HuH-7 (cell line): ENCODE data around the gene TROAP.
"Not testable (repeated sequence)": the region's sequence is repeated elsewhere in the genome, so short reads cannot be mapped to it uniquely, and the experiment has no call there.

Experiments used
- DNase-seq: peaks from one replicate; pipeline ENCODE4 v3.0.0; 2011; ENCODE audit warnings: low spot score

TROAP gene

DNA sequence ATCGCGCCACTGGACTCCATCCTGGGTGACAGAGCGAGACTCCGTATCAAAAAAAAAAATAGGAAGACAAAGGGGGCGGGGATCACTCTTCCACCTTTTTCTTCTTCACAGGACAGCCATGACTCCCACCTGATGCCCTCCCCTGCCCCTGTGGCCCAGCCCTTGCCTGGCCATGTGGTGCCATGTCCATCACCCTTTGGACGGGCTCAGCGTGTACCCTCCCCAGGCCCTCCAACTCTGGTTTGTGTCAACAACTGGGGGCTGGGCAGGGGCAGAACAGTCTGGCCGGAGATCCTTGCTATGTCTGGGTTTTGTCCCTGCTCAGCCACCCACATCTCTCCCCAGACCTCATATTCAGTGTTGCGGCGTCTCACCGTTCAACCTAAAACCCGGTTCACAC, 5.8 kb downstream of the TROAP start:
- no peak for DNase-seq

- no peak for DNase-seq
These were observed 7.1 kb downstream of the TROAP start for GRCh38 chr12:49330032-49330619.

GRCh38 chr12:49330631-49331379, 7.8 kb downstream of the TROAP start:
- no peak for DNase-seq

- peak; percentile 96 for DNase-seq
These were observed 8.5 kb downstream of the TROAP start for GRCh38 chr12:49331380-49332222.

DNA sequence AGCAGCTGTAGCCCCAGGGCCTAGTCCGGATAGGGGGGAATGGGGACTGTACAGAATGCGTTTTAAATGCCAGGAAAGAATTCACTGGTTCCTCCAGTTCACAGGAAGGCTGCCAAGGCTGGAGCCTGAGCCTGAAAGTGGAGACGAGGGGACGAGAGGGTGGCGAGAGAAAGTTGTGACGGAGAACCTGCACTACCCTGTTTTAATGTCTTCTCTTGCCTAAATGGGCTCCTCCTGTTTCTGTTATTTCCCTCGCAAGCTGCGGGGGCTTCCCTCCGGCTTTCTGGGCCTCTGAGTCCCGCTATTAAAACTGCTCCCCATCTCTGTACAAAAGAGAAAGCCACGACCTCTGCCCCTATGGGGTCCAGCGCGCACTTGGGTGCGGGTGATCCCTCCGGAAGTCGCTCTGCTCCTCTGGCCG, 9.4 kb downstream of the TROAP start:
- no peak for DNase-seq

- DNase-seq: no peak
These were observed 9.9 kb downstream of the TROAP start for GRCh38 chr12:49332891-49333371.

- DNase-seq: not testable (repeated sequence)
These were observed 10.7 kb downstream of the TROAP start for GRCh38 chr12:49333778-49334177.

GRCh38 chr12:49334226-49334625, 11.2 kb downstream of the TROAP start:
- no peak for DNase-seq

DNA sequence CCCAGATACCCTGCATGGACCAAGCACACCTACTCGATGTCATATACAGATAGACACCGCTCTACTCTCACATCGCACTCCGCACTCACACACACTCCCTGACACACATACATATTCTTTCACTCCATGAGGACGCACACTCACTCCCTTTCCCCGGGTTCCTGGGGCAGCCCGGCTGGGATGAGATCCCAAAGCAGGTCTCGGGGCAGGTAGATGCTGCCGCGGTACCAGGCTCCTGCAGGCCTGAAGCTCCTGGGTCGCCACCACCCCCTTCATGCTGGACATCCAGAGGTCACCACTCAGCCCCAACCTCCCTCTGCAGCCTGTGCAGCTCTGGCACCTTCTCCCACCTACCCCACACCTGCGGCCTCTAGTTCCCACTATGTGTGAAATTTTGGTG, 11.6 kb downstream of the TROAP start:
- no peak for DNase-seq

- no peak for DNase-seq
These were observed 12.3 kb downstream of the TROAP start for GRCh38 chr12:49335118-49335954.

GRCh38 chr12:49335955-49336644, 13.0 kb downstream of the TROAP start:
- no peak for DNase-seq

DNA sequence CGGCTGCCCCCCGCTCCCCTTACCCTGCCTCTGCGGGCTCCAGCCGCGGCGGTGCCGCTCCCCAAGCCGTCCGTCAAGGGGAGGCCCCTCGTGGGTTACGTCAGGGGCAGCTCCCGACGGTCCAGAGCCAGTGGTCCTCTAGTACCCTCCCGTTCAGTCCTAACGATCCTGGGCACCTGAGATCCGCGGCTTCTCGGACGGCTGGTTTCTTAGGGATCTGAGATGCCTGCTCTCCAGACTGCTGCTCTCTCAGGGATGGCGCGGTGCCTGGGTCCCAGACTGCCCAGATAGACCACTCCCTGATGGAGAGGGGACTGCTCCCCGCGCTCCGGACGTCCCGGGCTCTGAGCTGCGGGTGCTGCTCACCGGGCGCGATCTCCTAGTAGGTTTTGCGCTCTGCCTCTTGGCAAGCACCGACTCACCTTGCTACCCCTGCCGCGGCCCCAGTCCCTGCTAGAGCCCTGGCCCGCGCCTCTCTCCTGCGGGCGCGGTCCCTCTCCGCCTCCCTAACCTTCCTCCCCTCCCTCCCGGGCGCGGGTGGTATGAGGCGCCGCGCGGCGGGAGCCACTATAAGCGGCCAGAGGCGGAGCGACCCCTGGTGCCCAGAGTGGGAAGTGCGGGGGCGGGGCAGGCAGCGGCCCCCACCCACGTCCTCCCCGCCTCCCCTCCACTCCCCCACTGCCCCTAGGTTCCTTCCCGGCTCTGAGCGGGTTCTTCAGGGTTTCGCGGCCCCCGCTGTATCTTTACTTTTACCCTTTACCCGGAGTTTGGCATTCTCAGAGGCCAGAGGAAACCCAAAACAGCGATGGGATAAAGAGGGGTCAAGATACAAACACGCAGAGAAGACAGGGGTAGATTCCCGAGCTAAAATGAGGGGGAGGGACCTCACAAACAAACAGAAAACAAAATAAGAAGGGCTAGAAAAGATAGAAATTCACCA, 13.9 kb downstream of the TROAP start, which contains the start of gene C1QL4:
Gene C1QL4 (minus strand): TSS at position 544 of the 940 bp plus-strand sequence. CDS start 711 bp downstream, outside the sequence.
- DNase-seq: peak; percentile 96

- DNase-seq: no peak
These were observed 15.9 kb downstream of the TROAP start for GRCh38 chr12:49338830-49339463.

- DNase-seq: no peak
These were observed 16.4 kb downstream of the TROAP start for GRCh38 chr12:49339464-49339861.

DNA sequence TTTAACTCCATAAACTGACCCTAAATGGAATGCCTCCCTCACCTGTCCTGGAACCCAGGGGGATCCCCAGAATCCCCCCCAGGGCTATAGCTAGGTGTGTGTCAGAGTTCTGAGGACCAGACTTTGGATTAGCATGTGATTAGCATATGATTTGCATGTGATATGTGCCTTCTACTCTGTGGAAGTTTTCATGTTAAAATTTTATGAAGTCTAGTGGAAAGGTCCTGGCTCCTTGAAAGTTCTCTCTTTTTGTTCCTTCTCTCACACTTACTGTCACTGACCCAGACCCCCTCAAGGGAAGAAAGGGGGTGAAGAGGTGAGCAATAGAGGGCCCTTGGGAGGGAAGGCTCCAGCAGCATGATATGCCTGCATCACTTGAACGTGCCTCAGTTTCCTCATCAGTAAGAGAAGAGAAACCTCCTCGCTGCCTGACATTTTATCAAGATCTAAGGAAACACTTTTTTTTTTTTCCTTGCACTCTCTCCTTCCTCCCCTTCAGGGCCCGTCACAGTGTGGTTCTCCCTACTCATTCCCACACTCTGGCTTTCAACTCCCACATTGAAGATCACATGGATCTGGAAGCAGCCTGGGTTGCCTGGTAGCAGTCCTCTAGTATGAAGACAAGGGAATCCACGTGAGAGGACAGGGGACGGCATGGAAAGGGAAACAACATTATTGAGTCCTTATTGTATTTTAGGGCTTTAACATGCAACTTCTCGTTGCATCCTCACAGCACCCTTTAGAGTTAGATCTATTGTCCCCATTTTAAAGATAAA, 17.2 kb downstream of the TROAP start:
- no peak for DNase-seq

GRCh38 chr12:49340971-49341776, 18.1 kb downstream of the TROAP start:
- DNase-seq: no peak

DNA sequence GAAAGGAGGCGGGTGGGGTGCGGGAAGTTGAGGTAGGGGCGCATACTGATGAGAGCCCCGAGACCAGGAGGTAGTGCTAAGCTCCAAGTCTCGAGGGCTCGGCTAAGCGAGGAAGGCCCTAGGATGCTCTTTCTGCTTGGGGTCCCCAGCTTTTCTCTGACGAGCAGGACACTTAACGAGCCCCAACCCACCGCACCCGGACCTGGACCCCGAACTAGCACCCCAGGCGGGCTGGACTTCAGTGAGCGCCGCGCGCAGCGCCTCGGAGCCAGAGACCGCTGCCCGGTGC, 18.7 kb downstream of the TROAP start:
- DNase-seq: no peak
